GM18511 (cell line): ENCODE results near the gene FANCC.

Experiments
- ATAC-seq: cut with Tn5 transposase; IDR thresholded peaks from one replicate; pipeline ENCODE4 v1.9.1; 2021; ENCODE audit warnings: mild to moderate bottlenecking, moderate library complexity; ENCODE audit not compliant: unreplicated experiment

Gene FANCC

DNA sequence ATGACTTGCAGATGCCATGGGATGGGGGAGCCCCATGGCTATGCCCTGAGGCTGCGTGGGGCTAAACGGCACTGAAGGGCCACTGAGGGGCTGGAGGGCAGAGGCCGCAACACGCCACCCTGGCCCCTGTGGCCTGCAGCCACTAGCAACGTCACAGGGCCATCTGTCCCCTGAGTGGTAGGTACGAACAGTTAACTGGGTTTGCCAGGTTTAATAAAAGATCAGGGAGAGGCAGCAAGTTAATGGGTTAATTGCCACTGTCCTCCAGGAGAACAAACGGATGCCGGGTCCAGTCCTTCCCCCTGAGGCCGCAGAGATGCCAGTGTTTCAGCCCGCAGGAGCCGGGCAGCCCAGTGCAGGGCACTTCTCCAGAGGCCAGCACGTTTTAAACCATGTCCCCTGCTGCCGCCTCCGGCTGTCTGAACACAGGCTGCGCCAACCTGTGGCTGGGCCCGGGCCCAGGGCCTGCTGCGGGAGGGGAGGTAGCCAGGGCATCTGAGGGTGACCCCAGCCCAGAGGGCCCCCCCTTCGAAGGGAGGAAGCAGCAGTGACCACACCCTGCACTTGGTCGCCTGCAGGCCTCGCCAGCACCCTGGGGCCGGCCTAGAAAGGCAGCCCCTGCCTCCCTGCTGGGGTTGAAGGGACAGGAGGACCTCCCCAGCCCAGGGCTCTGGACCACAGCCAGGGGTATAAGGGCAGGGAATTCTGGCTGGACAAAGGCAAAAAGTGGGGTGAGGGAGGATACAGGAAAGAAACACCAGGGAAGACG lies 227.3 kb downstream of the FANCC start:
- no peak for ATAC-seq

DNA sequence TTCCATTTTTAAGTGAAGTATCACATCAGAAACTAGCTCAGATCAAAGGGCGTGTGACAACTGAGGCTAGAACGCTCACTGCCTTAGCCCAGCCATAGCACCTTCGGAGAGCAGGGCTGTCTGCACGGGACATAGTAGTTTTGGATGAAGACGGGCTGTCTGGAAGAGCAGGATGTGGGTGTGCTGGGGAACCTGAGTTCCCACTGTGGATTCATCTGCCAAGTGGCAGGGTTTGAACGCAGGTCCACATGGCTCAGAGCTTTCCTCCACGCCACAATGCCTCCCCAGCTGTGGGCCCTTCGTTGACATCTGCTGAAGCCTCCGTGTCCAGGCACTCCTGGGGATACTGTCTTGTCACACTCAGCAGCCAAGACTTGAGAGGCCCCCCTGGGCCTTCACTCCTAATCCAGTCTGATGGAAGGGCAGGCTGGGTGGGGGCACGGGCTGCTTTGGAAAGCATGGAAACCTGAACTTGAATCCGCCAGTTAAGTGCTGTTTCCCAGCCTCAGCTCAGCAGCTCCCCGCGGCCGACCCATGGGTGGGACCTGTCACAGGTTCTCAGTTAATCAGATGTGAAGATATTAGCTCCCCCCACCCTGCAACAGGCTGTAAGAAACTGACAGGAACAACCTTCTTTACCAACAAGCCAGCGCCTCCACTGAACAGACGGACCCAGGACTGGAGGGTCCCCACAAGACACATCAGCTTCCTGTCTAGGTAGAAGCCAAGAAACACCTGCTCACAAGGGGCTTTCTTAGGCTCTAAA lies 228.1 kb downstream of the FANCC start:
- no peak for ATAC-seq

DNA sequence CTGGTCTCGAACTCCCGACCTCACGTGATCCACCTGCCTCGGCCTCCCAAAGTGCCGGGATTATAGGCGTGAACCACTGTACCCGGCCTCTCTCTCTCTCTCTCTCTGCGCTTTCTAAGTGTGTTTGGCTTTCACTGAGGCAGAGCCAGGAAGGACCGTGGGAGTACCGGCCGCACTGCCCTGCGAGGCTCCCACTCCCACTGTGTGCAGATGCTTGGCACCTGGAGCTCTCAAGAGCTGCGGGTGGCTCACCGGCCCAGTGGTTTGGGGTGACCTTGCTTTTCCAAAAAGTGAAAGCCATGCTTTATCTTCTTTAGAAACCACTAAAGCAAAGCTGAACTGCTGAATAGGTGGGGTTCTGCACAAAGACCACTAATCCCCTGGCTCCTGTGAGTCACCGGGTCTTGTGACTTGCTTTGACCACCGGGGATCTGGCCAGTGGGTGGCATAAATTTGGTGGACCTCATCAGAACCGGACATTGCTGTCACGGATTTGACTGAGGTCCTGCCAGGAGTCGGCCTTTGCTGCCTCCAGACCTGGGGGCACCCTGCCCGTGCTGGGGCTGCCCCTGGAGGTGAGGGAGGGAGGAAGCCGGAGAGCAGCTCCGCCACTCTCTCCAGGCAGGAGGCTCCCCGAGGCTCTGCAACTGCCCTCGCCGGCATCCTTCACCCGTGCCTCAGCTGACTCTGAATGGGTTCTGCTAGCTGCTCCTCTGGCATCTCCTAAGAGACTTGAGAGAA lies 228.9 kb downstream of the FANCC start:
- ATAC-seq = no peak

DNA sequence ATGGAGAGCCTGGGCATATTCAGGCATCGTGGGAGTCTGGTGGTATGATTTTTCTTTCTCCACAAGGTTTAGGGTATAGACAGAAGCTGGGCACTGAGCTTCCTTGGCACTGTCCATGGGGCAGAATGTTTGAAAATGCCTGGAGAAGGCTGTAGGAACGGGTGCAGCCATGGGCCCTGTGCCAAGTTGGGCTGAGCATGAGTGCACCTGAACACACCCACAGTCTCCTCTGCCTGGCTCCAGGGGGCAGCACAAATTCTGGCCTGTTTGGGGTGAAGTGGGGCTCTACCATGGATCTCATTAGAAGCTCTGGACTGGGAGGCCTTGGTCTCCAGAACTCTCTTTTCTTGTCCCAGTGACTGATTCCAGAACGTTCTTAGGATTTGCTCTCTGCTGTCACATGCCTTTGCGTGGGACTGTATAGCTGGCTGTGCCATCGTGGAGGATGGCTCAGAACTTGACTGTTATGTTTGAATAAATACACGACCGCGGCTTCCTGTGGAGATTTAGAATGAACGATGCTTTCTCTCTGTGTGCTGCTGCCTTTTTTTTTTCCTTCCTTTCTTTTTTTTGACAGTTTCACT lies 229.8 kb downstream of the FANCC start:
- ATAC-seq = no peak

DNA sequence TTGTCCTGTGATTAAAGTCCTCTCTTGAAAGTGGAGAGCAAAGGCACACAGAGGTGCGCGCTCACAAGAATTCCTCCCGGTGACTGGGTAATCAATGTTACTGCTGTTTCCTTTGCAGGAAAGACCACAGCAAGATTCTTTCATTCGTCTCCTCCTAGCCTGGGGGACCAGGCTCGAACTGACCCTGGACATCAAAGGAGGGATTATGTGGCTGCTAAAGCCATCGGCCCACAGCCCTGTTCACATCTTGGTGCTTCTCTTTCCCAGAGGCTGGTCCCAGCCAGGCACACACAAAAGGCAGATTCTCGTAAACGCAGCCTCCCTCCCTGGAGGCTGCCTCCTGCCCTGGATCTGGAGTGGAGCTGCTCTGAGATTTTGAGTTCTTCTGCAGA lies 230.9 kb downstream of the FANCC start:
- no peak for ATAC-seq

DNA sequence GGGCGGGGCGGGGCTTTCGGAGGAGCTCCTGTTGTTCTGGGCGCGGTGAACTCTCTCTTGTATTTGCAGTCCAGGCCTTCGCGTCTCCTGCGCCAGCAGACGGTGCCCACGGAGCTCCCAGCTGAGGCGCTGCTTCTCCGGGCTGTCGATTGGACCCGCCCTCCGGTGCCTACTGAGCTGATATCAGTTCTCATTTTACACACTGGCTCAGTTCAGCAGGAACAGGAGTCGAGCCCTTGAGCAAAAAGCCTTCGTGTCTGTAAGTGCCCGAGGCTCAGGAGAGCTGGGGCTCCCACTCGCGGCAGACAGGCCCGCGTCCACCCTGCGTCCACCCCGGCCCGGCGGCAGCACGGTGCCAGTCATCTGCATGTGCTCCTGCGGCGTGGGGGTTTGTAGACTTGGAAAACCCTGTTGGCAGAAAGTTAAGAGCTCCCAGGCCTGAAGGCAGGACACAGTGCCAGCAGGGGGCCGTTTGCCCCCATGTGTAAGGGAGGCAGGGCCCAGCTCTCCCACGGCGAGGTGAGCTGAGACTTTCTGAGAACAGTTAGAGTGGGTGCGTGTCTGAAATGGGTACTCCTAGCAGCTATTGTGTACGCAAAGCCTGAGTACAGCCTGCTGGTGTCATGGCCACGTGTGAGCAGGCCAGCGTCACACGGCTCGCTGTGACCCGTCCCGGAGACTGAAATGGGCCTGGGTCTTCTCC lies 231.5 kb downstream of the FANCC start:
- no peak for ATAC-seq

DNA sequence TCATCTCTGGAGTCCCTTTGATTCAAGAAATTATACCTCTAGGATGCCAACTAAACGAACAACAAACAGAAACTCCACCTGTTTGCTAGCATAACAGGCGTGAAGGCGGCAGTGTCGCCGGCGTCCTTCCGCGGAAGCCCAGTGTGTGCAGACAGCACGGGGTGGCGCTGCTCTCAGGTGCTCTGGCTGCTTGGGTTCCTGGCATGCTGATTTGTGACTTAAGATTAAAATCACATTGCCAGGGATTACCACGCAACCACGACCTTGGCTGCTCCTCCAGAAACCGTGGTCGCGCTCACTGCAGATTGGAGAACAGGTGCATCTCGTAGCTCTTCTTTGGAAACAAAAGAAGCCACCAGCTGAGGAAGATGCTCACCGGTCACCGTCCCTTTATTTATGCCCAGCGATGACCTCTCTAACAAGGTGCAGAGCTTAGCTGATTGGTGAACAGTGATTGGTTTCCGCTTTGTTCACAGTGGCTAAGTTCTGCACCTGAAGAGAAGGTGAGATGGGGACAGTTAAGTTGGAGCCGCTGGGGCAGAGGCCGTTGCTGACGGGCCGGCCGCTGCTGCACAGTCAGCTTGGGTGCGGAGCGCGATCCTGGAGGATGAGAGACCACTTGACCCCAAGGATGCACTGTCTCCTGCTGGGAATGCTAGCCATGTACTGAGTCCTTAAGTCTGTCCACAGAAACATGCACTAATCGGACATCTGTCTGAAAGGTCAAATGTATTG lies 232.3 kb downstream of the FANCC start:
- ATAC-seq = no peak

DNA sequence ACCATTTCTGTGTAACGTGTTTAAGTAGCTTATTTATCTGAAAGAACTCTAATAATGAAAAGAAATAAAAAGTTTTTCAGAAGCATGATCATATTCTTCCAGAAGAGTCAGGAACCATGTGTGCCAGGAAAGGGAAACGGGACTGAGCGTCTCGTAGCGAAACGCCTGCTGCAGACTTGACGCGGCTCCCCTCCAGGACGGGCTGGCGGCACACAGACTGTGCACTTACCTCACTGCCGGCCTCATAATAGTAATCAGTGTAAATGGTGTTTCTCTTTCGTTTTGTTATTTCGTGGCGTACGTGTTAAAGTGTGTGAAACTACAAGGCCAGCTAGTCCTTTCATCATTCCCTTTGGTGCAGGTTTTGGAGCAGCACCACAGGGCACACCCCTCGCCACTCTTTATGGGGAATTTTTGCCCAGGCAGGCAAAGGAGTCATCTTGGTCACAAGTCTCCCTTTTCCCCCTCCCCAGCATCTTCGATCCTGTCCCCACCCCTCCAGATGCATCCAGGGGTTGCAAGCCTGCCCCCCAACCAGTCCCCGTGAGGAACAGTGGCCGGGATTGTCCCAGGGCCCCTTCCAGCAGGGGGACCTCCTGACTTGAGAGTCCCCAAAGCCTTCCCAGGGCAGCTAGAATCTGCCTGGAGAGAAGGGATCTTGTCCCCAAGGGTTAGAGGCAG lies 233.1 kb downstream of the FANCC start:
- ATAC-seq = no peak

DNA sequence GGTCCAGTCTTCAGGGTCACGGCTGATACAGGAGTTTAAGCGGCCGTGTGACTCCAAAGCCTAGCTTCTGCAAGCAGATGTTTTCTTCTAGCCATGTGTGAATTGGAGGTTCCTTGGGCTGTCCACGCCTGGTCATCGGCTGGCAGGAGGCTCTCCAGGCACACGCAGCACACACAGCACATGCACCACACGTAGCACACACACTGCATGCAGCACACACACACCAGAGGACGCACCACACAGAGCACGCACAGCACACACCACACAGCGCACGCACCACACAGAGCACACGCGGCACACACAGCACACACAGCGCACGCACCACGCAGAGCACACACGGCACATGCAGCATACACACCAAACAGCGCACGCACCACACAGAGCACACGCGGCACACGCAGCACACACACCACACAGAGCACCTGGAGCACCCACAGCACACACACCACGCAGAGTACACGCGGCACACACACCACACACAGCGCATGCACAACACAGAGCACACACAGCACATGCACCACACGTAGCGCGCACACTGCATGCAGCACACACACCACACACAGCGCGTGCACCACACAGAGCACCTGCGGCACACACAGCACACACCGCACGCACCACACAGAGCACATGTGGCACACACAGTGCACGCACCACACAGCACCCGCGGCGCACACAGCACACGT lies 234.3 kb downstream of the FANCC start:
- ATAC-seq = no peak

DNA sequence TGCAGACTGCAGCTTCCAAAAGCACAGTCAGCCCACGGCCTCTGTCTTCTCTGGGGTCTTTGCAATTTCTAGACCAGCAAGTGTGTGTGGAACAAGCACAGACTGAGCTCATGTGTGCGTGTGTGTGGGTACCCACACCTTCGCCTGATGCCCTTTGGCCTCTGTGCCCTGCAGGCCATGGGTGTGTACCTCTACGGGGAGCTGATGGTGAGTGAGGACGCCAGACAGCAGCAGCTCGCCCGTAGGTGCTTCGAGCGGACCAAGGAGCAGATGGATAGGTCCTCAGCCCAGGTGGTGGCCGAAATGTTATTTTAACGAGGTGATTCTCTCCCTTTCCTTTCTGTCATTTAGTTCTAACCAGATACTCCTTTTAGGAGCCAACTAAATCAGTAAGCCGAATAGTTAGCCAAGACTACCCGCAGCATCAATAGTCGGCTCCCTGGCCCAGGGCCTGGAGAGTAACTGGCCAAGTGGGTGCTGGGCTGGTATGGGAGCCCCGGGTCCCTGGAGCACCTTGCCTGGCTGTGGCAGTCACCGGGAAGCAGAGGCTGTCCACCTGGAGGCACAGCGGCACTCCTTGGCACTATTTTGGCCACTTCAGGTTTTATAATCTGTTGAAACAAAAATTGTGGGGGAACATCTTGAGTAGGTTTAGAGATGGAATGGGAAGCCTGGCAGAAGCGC lies 235.0 kb downstream of the FANCC start:
- ATAC-seq = no peak

DNA sequence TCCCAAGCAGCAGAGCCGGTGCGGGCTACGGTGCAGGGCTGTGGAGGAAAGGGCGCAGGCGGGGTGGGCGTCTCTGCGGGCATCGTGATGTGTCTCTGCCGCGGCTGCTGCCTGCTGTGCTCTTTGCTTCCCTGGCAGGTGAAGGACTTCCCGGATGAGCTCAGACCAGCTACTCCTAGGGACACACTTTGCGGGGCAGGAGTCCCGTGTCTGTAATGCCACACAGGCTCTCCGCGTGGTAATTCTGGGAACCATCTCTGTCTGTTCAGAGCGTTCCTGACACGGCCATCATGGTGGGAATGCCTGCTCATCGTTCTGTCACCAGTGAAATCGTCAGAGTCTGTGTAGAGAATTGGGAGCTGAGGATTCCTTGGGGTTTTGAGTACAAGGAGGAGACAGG lies 235.5 kb downstream of the FANCC start:
- ATAC-seq = no peak

DNA sequence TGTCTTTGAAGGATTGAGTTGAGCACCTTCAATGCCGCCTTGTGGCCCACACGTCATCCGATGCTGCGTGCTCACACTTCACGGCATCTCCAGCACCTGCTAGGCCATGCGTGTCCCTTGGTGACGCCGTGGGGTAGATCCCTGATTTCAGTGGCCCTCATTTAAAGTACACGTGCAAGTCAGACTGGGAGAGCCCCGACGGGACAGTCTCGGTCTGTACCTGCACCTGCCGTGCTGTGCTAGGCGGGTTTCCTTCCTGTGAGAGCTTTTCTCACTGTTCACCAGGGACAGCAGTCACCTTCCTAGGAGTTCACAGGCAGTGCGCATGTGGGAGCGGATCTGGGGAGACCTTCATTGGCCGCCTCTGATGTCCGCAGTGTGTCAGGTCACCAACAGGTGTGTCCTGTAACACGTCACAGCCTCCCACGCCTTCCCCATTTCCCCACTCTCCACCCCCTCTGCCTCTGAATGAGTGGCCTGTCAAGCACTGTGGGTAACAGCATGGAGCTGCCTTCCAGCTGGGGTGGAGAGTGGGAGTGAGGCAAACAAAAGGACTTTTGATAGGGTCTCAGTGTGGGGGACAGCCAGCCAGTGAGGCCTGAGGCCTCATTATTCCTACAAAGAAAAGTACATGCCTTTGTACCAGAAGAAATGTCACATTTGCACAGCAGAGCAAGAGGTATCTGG lies 236.4 kb downstream of the FANCC start:
- ATAC-seq = no peak

DNA sequence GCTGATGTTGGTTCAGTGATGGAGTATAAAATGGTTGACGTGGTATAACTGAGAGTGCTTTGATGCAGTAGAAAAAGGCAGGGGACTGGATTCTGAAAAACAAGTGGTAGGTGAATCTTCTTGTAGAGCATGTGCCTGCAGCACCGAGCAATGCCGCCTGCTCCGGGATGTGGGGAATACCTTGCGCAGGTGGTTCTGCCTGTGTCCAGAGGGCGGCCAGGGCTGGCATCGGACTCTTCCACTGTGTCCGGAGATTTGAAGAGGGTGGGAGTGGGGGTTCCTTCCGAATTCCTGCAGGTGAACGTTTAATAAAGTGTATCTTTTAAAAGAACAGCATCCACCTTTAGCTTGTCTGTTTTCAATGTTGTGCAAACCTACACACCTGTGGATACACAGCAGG lies 238.0 kb downstream of the FANCC start:
- no peak for ATAC-seq

DNA sequence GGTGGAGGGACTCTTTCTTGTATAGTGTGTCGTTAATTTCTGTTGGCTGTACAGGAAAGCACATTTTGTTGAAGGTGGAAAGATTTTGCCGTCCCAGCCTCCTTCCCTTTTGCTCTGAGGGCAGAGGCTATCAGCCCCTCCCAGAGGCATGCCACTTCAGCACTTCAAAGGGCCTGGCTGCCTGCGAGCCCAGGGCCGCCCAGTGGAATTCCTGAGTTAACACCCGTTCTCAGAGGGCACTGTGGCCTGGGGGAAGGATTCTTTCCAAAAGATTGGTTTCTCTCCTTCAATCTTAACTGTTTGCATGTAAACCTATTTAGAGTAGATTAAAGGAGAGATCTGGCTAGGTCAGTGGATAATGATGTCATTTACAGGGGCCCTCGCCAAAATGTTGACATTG lies 238.6 kb downstream of the FANCC start:
- no peak for ATAC-seq

DNA sequence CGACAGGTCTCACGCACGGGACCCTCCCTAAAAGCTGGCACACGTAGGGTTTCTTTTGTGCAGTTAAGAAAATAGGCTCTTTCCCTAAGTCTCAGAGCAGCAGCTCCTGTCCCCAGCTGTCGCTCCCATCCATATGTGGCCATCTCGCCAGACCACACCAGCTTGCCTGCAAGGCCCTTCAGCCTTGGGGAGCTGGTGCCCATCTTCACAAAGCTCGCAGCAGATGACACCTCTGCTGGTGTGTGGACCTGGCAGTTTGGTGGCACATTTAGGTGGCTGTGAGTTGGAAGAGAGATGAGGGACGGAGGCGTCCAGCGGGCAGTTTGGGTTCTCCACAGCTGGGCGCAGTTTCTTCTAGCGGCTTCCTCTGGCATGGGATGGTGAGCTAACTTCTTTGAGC lies 239.0 kb downstream of the FANCC start:
- ATAC-seq = no peak

DNA sequence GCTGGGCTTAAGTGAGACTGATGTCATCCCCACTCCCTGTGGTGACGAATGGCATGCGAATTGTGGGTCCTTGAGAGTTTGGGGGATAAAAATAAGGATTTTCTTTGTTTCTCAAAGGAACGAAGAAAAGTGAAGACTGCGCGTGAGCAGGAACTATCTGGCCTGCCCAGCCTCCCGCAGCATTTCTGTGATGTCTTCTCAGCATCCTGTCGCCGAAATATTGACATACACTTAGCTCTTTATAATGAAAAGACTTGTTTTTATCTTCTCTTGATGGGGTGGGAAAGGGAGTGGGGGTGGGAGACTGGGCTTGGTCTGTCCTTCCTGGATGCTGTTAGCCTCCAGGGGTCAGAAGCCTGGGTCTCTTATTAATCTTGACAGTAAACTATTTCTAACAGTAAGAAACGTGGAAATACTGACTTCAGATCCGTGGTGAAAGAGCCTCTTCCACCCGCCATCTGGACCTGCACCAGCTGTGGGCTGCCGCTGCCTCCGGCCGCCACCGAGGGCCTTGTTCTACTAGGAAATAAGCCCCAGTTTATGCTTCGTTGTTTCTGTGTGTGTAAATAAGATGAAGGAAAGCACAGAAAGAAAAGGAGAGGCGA lies 239.6 kb downstream of the FANCC start:
- ATAC-seq = no peak

DNA sequence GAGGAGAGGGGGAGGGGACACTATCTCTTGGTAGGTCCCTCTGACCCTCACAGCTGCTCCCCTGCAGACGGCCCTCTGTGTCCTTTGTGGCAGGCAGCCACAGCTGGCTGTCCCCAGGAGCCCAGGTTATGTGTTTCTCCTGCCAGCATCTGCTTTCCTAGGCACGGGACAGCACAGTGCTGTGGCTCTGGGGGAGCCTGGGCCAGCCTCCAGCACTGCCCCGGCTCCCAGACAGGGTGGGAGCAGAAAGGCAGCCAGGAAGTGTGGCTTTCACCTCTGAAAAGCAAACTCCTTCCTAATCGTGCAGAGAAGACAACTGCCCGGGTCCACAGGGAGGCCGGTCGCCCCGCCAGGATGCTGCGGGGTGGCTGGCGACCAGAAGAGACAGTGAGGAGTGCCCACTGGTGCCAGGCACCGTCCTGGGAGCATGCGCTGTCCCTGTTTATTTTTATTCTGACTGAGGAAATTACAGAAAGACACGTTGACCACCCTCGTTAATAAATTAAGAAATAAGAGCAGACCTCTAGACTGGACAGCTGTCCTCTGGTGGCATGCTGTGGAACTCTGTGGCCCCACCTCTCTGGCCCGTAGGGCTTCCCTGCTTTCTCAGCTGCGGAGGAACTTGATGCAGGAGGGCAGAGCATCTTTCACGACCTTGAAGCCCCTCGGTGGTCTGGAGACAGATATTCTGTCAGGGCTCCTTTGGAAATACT lies 240.3 kb downstream of the FANCC start:
- no peak for ATAC-seq
